HEK293T (cell line): ENCODE results near the gene TMEM161A.

Experiments
- BHLHE40 ChIP-seq: fragments of 450-650 bp; IDR thresholded peaks from 2 replicates; pipeline ENCODE4 v1.6.1; 2016; ENCODE audit warnings: mild to moderate bottlenecking, moderate library complexity, borderline replicate concordance
- FOXK2 ChIP-seq: fragments of 450-650 bp; IDR thresholded peaks from 2 replicates; pipeline ENCODE4 v1.6.1; 2016; ENCODE audit warnings: mild to moderate bottlenecking
- FOXM1 ChIP-seq: fragments of 450-650 bp; IDR thresholded peaks from 2 replicates; pipeline ENCODE4 v1.6.1; 2017; ENCODE audit warnings: mild to moderate bottlenecking, borderline replicate concordance
- HDGF ChIP-seq: fragments of 450-650 bp; IDR thresholded peaks from 2 replicates; pipeline ENCODE4 v1.6.1; 2017; ENCODE audit warnings: antibody characterized with exemption, borderline replicate concordance

DNA sequence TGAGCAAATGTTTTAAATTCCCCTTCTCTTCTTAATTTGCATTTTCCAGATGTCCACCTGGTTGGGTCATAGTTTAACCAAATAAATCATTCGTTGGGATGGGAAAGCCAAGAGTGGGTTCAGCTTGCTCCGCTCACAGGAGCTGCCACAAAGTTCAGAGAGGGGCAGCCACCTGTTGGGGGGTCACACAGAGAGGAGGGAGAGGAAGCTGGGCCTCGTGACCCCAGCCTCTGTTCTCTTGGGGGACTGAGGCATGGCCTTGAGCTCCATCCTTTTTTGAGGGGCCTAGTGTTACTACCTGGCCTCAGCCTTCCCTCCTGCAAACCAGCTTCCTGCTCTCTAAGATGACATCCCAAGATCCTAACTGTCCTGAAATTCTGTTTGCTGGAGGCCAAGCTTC is 29.3 kb upstream of the TMEM161A start:
- TF ChIP-seq BHLHE40: no peak
- TF ChIP-seq FOXK2: no peak
- TF ChIP-seq FOXM1: no peak
- no peak for TF ChIP-seq HDGF
